ENCODE data around the gene IGFLR1.

The IGFLR1 gene, protein sequence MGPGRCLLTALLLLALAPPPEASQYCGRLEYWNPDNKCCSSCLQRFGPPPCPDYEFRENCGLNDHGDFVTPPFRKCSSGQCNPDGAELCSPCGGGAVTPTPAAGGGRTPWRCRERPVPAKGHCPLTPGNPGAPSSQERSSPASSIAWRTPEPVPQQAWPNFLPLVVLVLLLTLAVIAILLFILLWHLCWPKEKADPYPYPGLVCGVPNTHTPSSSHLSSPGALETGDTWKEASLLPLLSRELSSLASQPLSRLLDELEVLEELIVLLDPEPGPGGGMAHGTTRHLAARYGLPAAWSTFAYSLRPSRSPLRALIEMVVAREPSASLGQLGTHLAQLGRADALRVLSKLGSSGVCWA
- 9.3 to 11.3 reads per million in 2 donors for total RNA-seq

DNA sequence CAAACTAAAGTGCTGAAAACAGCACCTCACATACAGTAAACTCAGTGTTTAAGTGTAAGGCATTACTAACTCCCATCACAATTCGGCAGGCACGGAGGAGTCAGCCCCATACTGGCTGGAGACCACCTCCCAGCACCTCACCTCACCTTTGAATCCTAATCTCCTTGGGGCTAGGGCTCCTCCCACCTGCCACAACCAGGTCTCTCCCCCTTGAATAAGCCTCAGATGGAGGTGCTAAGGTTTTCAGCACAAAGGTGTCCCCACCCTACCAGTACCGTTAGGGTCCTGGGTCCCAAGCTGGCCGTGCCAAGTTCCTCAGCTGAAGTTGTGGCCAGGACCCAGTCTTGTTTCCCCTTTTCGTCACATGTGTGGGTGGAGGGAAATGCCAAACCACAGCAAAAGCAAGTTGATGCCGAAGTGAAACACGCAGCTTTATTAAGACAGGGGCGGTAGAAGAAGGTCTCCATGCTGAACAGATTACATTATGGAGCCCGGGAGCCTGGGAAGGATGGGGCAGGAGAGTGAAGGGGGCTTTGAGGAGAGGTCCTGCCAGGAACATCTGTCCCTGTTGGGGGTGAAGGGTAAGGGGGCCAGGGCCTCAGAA lies at the start of gene IGFLR1:
Gene IGFLR1, minus strand, starts transcription at position 332 of the 604 bp plus-strand sequence. CDS start 1,272 bp downstream, outside the sequence.
- DNase-seq = no peak

DNA sequence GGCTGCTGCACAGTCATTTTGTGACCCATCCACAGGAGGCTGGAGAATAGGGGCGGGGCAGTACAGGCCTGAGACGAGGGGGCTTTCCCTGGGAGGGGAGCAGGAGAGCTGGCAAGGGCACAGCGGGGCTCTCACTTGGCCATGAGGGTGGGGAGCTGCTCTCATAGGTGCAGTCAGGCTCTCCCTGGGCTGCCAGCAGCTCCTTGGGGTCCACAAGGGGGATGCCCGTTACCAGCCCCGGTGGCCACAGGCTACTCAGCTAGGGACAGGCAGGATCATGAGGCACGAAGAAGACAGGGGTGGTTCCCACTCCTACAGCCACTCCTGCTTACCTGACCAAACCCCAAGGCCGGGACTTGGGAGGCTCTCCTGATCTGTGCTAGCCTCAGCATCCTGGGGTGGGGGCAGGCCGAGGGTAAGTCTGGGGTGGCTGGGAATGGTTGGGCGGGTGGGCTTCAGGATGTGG lies 49.6 kb upstream of the IGFLR1 start:
- DNase-seq = no peak

DNA sequence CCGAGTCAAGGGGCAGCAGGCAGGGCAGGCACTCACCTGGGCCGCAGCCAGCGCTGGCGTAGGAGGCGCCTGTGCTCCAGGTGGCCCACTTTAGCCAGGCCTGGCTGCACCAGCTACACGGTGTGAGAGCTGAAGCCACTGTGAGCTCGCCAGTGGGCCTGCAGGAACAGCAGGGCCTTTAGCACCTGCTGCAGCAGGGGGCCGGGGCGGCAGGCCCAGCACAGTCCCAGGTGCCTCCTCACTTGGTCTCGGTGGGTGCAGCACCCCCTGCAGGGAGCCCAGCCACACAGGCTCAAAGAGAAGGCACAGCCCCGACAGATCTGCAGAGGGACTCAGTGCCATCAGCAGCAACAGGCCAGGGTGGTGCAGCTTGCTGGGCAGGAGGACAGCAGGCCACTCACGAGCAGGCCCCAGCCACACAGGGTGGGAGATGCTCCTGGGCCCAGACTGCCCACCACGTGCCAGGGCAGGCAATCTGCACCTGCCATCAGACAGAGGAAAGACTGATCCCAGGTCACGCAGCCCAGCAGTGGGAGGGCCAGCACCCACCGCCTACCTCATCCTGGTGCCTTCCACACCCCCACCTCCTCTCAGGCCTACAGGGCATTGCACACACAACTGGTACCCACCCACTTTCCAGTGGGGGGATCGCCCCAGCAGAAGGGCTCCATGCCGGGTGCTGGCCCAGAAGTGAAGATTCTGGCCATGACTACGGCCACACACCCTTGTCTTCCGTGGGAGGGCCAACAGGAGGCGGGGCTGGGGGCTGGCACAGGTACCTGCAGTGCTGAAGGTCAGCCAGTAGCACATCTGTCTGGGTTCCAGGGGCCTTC lies 48.9 kb upstream of the IGFLR1 start:
- no peak for DNase-seq

DNA sequence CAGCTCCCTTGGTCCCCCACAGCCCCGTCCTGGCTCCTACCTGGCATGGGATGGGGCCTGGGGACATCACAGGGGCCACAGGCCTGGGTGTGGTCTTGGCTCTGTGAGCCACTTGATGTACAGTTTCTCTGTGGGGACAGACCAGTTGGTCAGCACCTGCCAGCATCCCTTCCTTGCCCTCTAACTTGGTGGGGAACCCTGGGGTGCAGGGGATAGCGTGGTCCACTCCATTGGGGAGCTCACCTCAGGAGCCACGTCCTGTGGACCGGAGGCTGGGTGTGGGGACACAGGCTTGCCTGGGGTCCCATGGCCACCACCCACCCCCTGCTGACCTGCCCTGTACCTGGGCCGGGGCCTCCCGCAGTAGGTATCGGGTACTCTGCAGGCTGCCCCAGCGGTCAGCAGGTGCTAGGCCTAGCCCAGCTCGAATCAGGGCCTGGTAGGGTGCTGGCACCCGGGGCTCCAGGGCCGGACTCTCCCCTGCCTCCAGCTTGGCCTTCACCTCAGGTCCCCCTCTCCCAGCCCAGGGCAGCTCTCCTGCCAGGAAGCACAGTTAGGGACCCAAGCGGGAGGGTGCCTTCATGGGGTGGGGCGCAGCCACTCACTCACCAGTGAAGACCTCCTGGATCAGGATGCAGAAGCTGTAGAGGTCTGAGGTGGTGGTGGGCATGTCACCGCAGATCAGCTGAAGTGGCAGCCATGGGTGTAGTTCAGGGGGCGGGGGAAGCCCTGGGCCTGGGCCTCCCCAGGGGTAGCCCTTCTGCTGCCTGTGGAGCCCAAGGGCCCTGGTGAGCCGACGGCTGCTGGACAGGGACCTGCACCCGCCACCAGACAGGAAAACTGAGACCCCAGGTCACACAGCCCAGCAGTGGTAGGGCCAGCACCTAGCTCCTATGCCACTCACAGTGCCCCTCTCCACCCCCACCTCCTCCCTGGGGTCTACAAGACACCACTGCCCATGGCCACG lies 48.0 kb upstream of the IGFLR1 start:
- DNase-seq = no peak

DNA sequence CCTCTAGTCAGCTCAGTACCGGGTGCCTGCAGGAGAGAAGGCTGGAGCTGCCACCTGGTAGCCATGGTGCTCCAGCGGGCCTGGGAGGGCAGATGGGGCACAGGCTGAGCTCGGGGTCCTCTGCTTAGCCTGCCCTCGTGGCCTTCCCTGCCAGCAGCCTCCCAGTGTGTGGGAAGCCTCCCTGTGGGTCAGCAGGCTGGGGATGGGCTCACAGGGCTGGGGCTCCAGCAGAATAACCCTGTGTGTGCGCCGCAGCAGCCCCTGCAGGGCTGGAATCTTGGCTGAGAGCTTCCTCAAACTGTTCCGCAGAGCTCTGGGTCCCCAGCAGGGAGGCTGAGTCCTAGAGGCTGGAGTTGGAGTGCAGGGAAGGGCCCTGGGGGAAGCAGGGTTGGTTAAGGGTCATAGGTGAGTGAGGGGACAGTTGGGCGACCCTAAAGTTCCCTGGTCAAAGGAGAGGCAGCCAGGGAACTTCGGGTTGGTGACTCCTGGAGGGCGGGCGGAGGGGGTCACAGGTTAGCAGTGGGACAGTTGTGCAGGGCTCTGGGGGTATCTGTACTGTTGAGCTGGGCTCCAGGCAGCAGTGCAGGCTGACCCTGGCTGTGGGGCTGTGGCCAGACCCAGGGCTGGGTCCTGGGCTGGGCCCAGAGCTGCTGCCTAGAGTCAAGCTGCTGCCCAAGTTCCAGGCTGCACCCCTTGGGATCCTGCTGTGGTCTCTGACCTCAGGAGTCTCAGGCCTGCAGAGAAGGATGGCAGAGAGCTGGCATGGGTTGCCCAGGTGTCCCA lies 47.1 kb upstream of the IGFLR1 start:
- no peak for DNase-seq

DNA sequence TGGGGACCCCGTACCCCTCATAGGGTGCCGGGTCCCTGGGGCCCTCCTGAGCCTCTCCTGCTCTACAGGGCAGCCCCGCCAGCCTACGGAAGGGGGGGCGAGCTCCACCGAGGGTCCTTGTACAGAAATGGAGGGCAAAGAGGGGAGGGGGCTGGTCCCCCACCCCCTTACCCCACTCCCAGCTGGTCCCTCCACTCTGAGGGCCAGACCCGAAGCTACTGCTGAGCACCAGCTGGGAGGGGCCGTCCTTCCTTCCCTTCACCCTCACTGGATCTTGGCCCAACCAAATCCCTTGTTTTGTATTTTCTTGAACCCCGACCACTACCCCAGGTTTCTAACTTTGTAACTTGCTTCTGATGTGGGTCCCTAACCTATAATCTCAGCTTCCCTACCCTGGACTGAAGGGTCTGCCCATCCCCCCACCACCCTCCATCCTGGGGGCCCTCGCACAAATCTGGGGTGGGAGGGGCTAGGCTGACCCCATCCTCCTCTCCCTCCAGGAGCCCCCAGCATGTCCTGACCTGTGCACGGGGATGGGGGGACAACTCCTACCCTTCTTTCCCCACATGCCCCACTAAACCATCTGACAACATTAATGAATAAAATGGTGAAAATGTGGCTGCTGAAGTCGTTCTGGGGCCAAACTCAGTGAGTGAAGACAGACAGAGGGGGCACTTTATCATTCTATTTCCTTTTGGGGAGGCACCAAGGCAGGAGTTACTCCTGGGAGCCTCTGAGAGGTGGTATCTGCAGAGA lies 46.1 kb upstream of the IGFLR1 start:
- DNase-seq = no peak

DNA sequence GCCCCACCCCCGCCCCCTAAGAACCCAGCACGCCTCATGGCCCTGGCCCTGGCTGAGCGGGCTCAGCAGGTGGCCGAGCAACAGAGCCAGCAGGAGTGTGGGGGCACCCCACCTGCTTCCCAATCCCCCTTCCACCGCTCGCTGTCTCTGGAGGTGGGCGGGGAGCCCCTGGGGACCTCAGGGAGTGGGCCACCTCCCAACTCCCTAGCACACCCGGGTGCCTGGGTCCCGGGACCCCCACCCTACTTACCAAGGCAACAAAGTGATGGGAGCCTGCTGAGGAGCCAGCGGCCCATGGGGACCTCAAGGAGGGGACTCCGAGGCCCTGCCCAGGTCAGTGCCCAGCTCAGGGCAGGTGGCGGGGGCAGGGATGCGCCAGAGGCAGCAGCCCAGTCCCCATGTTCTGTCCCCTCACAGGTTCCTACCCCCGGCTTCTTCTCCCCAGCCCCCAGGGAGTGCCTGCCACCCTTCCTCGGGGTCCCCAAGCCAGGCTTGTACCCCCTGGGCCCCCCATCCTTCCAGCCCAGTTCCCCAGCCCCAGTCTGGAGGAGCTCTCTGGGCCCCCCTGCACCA lies 45.1 kb upstream of the IGFLR1 start:
- no peak for DNase-seq

DNA sequence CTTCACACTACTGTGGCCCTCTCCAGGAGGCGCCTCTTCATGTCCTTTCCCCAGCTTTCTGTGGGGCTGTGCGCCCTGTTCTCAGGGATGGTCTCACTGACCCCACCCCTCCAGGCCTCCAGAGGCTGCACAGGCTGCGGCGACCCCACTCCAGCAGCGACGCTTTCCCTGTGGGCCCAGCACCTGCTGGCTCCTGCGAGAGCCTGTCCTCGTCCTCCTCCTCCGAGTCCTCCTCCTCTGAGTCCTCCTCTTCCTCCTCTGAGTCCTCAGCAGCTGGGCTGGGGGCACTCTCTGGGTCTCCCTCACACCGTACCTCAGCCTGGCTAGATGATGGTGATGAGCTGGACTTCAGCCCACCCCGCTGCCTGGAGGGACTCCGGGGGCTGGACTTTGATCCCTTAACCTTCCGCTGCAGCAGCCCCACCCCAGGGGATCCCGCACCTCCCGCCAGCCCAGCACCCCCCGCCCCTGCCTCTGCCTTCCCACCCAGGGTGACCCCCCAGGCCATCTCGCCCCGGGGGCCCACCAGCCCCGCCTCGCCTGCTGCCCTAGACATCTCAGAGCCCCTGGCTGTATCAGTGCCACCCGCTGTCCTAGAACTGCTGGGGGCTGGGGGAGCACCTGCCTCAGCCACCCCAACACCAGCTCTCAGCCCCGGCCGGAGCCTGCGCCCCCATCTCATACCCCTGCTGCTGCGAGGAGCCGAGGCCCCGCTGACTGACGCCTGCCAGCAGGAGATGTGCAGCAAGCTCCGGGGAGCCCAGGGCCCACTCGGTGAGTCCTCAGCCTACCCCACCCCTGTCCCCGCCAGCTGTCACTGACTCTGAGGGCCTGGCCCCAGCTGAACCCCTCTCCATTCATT lies 44.3 kb upstream of the IGFLR1 start:
- no peak for DNase-seq

DNA sequence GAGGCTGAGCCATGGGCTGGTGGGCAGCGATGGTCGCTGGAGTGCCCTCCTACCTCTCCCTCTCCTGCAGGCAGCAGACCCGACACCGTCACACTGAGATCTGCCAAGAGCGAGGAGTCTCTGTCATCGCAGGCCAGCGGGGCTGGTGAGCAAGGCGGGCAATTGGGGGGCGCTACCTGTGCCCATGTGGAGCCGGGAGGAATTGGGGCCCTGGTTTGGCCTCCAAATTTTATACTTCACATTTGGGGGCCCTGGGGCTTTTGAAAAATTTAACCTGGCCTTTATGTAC lies 43.0 kb upstream of the IGFLR1 start:
- no peak for DNase-seq

DNA sequence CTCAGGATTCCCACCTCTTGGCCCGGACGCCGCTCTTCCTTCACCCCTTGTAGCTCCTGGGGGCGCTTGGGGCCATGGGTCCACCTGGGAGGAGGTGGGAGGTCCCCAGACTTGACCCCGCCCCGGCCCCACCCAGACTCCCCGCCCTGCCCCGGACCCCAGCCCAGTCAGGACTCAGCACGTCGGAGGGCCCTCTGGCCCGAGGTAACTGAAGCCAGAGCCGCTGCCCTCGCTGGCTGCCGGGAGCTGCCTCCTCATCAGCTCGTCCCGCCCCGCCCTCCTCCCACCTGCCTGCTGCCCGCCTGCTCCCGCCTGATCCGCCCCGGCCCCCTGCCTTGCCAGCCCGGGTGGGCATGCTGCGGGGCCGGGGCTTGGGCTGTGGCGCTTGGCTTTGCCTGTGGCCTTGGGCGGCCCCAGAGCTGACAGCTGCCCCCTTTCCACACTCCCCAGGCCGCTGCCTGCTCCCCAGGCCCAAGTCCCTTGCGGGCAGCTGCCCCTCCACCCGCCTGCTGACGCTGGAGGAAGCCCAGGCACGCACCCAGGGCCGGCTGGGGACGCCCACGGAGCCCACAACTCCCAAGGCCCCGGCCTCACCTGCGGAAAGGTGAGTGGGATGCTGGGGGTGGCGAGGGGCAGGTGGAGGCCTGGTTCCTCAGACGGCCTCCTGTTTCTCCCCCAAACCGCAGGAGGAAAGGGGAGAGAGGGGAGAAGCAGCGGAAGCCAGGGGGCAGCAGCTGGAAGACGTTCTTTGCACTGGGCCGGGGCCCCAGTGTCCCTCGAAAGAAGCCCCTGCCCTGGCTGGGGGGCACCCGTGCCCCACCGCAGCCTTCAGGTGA lies 42.5 kb upstream of the IGFLR1 start:
- no peak for DNase-seq

DNA sequence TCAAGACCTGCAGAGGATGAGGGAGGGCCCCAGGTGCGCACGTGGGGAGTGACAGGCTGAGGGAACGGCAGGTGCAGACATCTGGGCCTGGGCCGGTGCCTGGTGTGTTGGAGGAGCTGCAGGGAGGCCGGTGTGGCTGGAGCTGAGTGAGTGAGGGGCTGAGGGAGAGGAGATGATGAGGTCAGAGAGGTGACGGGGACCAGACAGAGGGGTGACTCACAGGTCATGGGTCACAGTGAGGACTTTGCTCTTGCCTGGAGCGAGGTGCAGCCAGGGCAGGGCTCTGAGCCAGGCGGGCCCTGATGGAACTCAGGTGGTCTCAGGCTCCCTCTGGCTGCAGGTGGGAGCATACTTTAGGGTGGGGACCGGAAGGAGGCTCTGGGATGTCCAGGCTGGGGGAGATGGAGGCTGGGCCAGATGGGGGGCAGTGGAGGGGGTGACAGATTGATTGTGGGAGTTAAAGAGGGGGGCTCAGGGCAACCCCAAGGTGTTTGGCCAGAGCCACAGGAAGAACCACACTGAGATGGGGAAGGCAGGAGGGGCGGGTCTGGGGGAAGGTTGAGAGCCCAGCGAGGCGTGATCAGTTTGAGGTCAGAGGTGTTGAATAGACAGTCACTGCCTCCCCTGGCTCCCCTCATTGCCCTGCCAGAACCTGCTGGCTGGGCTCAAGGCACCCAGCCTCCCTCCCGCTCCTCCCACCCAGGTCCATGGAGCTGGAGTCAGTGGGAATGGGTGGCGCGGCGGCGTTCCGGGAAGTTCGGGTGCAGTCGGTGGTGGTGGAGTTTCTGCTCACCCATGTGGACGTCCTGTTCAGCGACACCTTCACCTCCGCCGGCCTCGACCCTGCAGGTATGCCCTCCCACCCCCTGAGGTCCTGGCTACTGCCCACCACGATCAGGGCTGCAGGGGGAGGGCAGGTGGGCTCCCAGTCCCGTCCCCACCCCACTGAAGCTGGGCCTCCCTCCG lies 41.5 kb upstream of the IGFLR1 start:
- DNase-seq = no peak

DNA sequence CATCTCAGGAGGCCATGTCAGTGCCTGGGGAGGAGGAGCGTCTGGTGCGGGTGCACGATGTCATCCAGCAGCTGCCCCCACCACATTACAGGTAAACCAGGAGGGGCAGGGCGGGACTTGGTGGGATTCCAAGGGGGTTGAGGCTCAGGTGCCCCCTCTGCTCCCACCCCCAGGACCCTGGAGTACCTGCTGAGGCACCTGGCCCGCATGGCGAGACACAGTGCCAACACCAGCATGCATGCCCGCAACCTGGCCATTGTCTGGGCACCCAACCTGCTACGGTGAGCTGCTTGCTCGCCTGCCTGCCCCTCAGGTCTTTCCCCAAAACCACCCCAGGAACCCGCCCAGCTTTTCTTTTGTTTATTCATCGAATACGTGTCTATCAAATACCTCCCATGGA lies 40.3 kb upstream of the IGFLR1 start:
- DNase-seq = no peak

DNA sequence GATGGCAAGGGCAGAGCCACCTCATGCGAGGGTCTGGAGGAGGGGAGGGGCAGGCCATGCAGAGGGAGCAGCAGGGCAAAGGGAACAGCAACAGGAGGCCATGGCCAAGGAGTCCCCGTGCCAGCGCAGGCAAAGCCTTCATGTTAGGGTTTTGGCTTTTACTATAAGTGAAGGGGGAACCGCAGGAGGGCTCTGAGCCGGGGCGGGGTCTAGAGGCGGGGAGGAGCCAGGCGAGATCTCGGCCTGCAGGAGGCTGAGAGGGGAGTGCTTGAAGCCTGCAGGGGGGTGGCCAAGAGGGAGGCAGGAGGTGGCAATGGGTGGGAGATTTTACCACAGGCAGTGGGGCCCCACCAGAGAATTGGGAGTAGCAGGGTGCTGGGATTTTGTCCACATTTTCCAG lies 39.4 kb upstream of the IGFLR1 start:
- no peak for DNase-seq

DNA sequence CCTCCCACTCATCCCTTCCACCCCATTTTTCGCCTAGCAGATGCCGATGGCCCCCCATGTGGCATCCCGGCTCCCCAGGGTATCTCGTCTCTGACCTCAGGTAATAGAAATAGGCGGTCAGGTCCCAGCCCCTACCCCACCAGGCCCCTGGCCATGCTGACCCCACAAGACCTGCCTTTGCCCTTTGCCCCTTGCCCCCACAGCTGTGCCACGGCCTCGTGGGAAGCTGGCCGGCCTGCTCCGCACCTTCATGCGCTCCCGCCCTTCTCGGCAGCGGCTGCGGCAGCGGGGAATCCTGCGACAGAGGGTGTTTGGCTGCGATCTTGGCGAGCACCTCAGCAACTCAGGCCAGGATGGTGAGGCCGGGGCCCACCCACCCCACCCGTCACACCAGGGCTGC lies 38.5 kb upstream of the IGFLR1 start:
- no peak for DNase-seq

DNA sequence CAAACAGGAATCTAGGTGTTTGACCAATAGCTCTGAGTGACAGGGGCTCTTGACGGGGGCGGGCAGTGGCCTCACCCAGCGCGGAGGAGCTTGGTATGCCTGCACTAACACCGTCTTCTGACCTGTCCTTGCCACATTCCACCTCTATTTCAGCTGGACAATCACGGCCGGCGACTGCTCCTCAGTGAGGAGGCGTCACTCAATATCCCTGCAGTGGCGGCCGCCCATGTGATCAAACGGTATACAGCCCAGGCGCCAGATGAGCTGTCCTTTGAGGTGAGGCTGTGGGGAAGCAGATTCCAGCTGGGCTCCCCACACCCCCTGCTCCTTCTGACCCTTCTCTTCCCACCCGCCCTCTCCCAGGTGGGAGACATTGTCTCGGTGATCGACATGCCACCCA lies 37.8 kb upstream of the IGFLR1 start:
- no peak for DNase-seq

DNA sequence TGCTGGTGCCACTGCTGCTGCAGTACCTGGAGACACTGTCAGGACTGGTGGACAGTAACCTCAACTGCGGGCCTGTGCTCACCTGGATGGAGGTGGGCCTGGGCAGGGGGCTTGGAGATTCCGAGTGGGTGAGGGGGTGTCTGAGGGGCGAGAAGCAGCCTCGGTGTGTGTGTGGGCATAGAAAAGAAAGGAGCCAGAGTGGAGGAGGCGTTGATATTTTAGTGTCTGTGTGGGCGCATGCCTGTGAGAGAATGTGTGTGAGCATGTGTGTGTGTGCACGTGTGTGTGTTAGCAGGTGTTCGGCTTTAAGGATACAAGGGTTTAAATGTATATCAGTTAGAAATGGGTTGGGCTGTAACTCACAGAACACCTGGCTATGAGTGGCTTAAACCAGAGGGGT lies 36.8 kb upstream of the IGFLR1 start:
- no peak for DNase-seq

DNA sequence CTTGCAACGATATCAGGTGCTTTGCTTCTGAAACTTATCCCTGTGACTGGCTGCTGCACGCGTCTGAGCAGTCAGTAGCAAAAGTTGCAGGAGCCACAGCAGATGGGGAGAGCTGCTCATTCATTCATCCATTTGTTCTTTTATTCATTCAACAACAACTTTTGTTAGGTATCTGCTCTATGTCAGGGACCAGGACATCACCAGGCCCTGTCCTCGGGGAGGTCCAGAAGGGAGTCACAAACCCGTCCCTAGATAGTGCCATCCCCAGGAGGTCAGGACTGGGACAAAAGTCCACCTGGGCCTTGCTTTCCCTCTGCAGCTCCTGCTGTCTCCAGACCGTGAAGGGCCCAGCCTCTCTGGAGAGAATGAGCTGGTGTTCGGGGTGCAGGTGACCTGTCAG lies 35.7 kb upstream of the IGFLR1 start:
- DNase-seq = no peak
